HL-60 (cell line): ENCODE data around the gene KIR2DL3.
"Not testable (repeated sequence)": the region's sequence is repeated elsewhere in the genome, so short reads cannot be mapped to it uniquely, and the experiment has no call there.

ENCODE experiments used
- DNase-seq, 2 experiments: peaks; one replicate each; pipeline ENCODE4 v3.0.0-alpha.2; 2010 to 2020; ENCODE audit warnings: low read depth in 1 of 2, low spot score in 1 of 2
- H3K27ac ChIP-seq: fragments of 250-450 bp; sonication (Bioruptor Pico); replicated peaks from 2 replicates; pipeline ENCODE4 v1.5.1; 2020; ENCODE audit warnings: mild to moderate bottlenecking, moderate library complexity
- H3K27me3 ChIP-seq: fragments of 250-450 bp; sonication (Bioruptor Pico); 2 replicates; pipeline ENCODE4 v1.5.1; 2021; ENCODE audit warnings: mild to moderate bottlenecking, moderate library complexity; ENCODE audit not compliant: insufficient read depth, poor library complexity, severe bottlenecking
- H3K4me3 ChIP-seq: replicated peaks from 2 replicates; pipeline ENCODE4 v1.5.1; 2011; ENCODE audit warnings: mild to moderate bottlenecking, control low read depth, low read length; ENCODE audit not compliant: insufficient read depth
- CTCF ChIP-seq: IDR thresholded peaks from one replicate; pipeline ENCODE4 v1.5.1; 2011; ENCODE audit warnings: low read length, control low read depth, inconsistent platforms; ENCODE audit not compliant: insufficient read depth
- GABPA ChIP-seq: IDR thresholded peaks from 2 replicates; pipeline ENCODE4 v1.6.1; 2012; ENCODE audit warnings: low read depth
- POLR2AphosphoS5 ChIP-seq: IDR thresholded peaks from 2 replicates; pipeline ENCODE4 v1.6.1; 2012; ENCODE audit warnings: low read depth
- REST ChIP-seq: IDR thresholded peaks from 2 replicates; pipeline ENCODE4 v1.6.1; 2012; ENCODE audit warnings: low read depth; ENCODE audit not compliant: insufficient replicate concordance
- SPI1 ChIP-seq: IDR thresholded peaks from 2 replicates; pipeline ENCODE4 v1.6.1; 2012; ENCODE audit warnings: low read depth, mild to moderate bottlenecking, borderline replicate concordance

The KIR2DL3 gene

GRCh38 chr19:54696117-54696548, 42.2 kb upstream of the KIR2DL3 start:
- TF ChIP-seq CTCF, result no peak
- TF ChIP-seq POLR2AphosphoS5, result no peak
- no peak for TF ChIP-seq REST
- no peak for TF ChIP-seq GABPA
- no peak for TF ChIP-seq SPI1
- no peak for DNase-seq
- no peak overlapping the region for H3K4me3 ChIP-seq
- no peaks in the 10 kb centered on the region for H3K27me3 ChIP-seq
- H3K27ac ChIP-seq, result no peak overlapping the region

- no peak for DNase-seq
- Histone ChIP-seq H3K27me3 (no peaks in the 10 kb centered on the region), H3K4me3 (no peak overlapping the region), H3K27ac (no peak overlapping the region)
- TF ChIP-seq REST, result no peak
- no peak for TF ChIP-seq SPI1
Observed at GRCh38 chr19:54696766-54697165, 41.5 kb upstream of the KIR2DL3 start.

GRCh38 chr19:54697716-54698115, 40.6 kb upstream of the KIR2DL3 start:
- H3K4me3 ChIP-seq, H3K27ac ChIP-seq, H3K27me3 ChIP-seq, DNase-seq: not testable (repeated sequence)

- no peaks in the 10 kb centered on the region for H3K27me3 ChIP-seq
- no peak for TF ChIP-seq SPI1
- no peak for TF ChIP-seq GABPA
- no peak for TF ChIP-seq REST
- no peak for TF ChIP-seq POLR2AphosphoS5
- TF ChIP-seq CTCF, result no peak
- no peak overlapping the region for H3K4me3 ChIP-seq
- H3K27ac ChIP-seq, result no peak overlapping the region
- DNase-seq, result no peak
Observed at GRCh38 chr19:54704928-54705327, 33.4 kb upstream of the KIR2DL3 start.
